RWPE2 (cell line): Measurements from ENCODE around the gene HDAC4.

Source experiments
- ATAC-seq: fragments of 200-7000 bp; cut with Tn5 transposase; 3 replicates; pipeline ENCODE4 v1.9.1; 2021; ENCODE audit warnings: low read depth
- DNase-seq: peaks from one replicate; pipeline ENCODE4 v3.0.0-alpha.2; 2020; ENCODE audit warnings: low spot score
- H3K27ac ChIP-seq: fragments of 450-650 bp; 2 replicates; pipeline ENCODE4 v1.5.1; 2017; ENCODE audit warnings: mild to moderate bottlenecking; ENCODE audit not compliant: poor library complexity, severe bottlenecking
- H3K27me3 ChIP-seq: fragments of 250-450 bp; sonication (Bioruptor Pico); 2 replicates; pipeline ENCODE4 v1.5.1; 2021; ENCODE audit warnings: mild to moderate bottlenecking, moderate library complexity; ENCODE audit not compliant: insufficient read depth, poor library complexity, severe bottlenecking
- H3K36me3 ChIP-seq: fragments of 250-450 bp; sonication (Bioruptor Pico); 2 replicates; pipeline ENCODE4 v1.5.1; 2020; ENCODE audit warnings: low read depth, mild to moderate bottlenecking, moderate library complexity
- H3K4me1 ChIP-seq: fragments of 250-450 bp; sonication (Bioruptor Pico); 2 replicates; pipeline ENCODE4 v1.5.1; 2021; ENCODE audit warnings: mild to moderate bottlenecking, moderate library complexity; ENCODE audit not compliant: insufficient read depth, poor library complexity, severe bottlenecking
- H3K4me3 ChIP-seq: fragments of 250-450 bp; sonication (Bioruptor Pico); 2 replicates; pipeline ENCODE4 v1.5.1; 2021; ENCODE audit warnings: mild to moderate bottlenecking, moderate library complexity; ENCODE audit not compliant: severe bottlenecking
- H3K9me3 ChIP-seq: fragments of 250-450 bp; sonication (Bioruptor Pico); 2 replicates; pipeline ENCODE4 v1.5.1; 2021; ENCODE audit warnings: mild to moderate bottlenecking, moderate library complexity; ENCODE audit not compliant: severe bottlenecking
- CTCF ChIP-seq: fragments of 450-650 bp; IDR thresholded peaks from one replicate; pipeline ENCODE4 v1.5.1; 2017; ENCODE audit warnings: mild to moderate bottlenecking, moderate library complexity; ENCODE audit not compliant: poor library complexity, severe bottlenecking

Gene HDAC4

DNA sequence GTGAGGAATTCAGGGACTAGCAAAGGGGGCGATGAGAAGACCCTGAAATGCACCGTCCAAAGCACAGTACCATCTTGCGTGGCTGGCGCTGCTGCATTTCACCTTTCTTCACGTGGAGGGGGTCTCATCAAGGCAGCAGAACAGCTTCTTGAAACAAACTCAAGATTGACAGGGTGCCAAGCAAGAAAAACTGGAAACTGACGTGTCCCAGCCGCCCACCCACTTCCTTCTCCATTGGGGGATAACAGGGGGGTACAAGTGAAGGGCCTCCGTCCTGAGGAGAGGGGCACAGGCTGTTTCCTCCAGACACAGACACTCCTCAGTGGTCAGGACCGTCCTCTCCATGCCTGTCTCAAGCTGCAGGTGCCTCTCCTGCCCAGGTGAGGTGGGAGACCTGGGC is 32.5 kb downstream of the HDAC4 start:
- Histone ChIP-seq H3K36me3 (no peaks in the 10 kb centered on the region; the same call in 1 of the 2 replicates), H3K4me1 (no peaks in the 10 kb centered on the region), H3K4me3 (no peak overlapping the region), H3K27ac (no peak overlapping the region), H3K27me3 (no peaks in the 10 kb centered on the region), H3K9me3 (no peaks in the 10 kb centered on the region)
- ATAC-seq (no peak), DNase-seq (no peak)
- TF ChIP-seq CTCF = no peak

DNA sequence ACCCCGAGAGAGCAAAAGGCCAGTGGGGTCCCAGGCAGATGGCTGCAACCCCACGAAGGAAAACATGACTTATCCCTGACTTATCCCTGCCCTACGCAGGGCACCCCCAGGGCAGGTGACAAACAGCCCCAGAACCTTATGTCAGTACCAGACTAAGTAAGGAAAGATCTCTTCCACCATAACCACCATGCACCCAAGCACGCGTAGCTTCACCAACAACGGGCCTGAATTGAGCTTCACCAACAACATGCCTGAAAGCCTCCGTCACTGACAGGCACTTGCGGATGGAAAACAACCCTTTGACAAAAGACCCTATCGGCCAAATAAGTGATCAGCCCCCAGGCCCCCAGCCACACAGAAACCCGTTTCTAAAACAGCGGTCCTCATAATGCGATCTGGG is 34.1 kb downstream of the HDAC4 start:
- no peaks in the 10 kb centered on the region for H3K27me3 ChIP-seq
- no peak for TF ChIP-seq CTCF

GRCh38 chr2:239365782-239366435 is 34.9 kb downstream of the HDAC4 start:
- TF ChIP-seq CTCF = no peak
- no peaks in the 10 kb centered on the region for H3K27me3 ChIP-seq
- no peak overlapping the region for H3K4me3 ChIP-seq
- no peak for DNase-seq
- no peak overlapping the region for H3K27ac ChIP-seq
- H3K36me3 ChIP-seq = no peaks in the 10 kb centered on the region; the same call in 1 of the 2 replicates
- ATAC-seq = no peak
- H3K9me3 ChIP-seq = no peaks in the 10 kb centered on the region
- no peaks in the 10 kb centered on the region for H3K4me1 ChIP-seq

More for the DNA sequence above, 34.1 kb downstream of the HDAC4 start:
- Histone ChIP-seq H3K36me3 (no peaks in the 10 kb centered on the region; the same call in 1 of the 2 replicates), H3K27ac (no peak overlapping the region), H3K4me1 (no peaks in the 10 kb centered on the region), H3K4me3 (no peak overlapping the region), H3K9me3 (no peaks in the 10 kb centered on the region)
- DNase-seq = no peak
- no peak for ATAC-seq

DNA sequence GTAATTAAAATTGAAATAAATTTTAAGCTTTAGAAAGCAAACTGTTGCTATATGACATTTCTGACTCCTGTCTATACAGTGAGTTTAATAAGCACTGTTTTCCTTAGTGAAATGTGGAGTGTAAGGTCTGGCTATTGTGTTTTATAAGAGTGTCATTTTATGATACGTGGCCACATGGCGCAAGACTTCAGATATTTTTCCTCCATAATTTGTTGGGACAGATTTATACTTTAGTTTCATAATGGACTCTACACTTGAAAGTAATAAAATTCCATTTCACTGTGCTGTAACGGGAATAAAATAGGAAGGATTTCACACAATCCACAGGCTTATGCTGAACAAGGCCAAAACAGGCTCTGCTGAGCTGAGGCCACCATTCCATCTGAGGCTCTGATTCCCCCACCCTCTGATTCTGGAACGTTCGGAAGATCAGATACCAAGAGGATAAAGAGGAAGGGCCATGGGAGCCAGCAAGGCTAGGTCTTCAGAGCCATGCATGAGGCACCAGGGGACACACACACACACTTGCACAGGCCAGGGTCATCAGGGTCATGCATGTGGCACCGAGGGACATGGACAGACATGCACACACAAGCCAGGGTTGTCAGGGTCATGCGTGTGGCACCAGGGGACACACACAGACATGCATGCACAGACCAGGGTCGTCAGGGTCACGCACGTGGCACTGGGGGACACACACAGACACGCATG is 35.6 kb downstream of the HDAC4 start:
- DNase-seq = peak; percentile 30
- H3K4me3 ChIP-seq = no peak overlapping the region

More for the DNA sequence above, 35.6 kb downstream of the HDAC4 start:
- Histone ChIP-seq H3K27ac (no peak overlapping the region), H3K9me3 (no peaks in the 10 kb centered on the region), H3K36me3 (no peaks in the 10 kb centered on the region; the same call in 1 of the 2 replicates), H3K4me1 (no peaks in the 10 kb centered on the region), H3K27me3 (no peaks in the 10 kb centered on the region)
- no peak for ATAC-seq
- TF ChIP-seq CTCF = no peak
